Psoas muscle (tissue), 8 donors: ENCODE measurements around the gene WDR70. TPM values are rescaled to one million over a fixed set of nuclear protein-coding genes. Genes with fewer than 3 reads are reported as not detected.

Experiments
- ATAC-seq, 4 donors: fragments of 200-7000 bp; cut with Tn5 transposase; one replicate each; pipeline ENCODE4 v1.9.1; 2020; ENCODE audit warnings: moderate library complexity in 3 of 4, mild to moderate bottlenecking in 2 of 4
- DNase-seq, 2 donors: peaks; one replicate each; pipeline ENCODE4 v3.0.0-alpha.2; 2020
- H3K27ac ChIP-seq: fragments of 200-600 bp; one replicate; pipeline ENCODE4 v1.8.0; 2022
- H3K27me3 ChIP-seq, 3 donors: fragments of 200-600 bp in 1 of 3; one replicate each; pipeline versions ENCODE4 v1.6.1 to v1.8.0; 2013 to 2022; ENCODE audit warnings: low read length in 2 of 3, mild to moderate bottlenecking in 2 of 3, moderate library complexity in 1 of 3; ENCODE audit not compliant: insufficient read depth in 3 of 3
- H3K36me3 ChIP-seq, 2 donors: fragments of 200-600 bp in 1 of 2; one replicate each; pipeline versions ENCODE4 v1.6.1 to v1.8.0; 2013 to 2022; ENCODE audit warnings: low read depth in 1 of 2, mild to moderate bottlenecking in 1 of 2, moderate library complexity in 1 of 2; ENCODE audit not compliant: insufficient read depth in 1 of 2
- H3K4me1 ChIP-seq: fragments of 200-600 bp; one replicate; pipeline ENCODE4 v1.8.0; 2022
- H3K4me3 ChIP-seq: fragments of 200-600 bp; one replicate; pipeline ENCODE4 v1.8.0; 2022; ENCODE audit warnings: mild to moderate bottlenecking
- H3K9me3 ChIP-seq: fragments of 200-600 bp; one replicate; pipeline ENCODE4 v1.8.0; 2022
- WGBS, 3 donors: extraction: QIAGEN DNeasy Blood & Tissue Kit; methylation state at CpG; one replicate each; pipeline versions ENCODE4 v1.1.6 to v1.1.7; 2013; 5-methylcytosine and 5-hydroxymethylcytosine counted together
- intact Hi-C, 2 donors: fragments of 100-400 bp; cut with DNase I; formaldehyde crosslinking; loops; one replicate each; pipeline versions ENCODE4 v1.11.0 to v1.14.2; 2022
- polyA plus RNA-seq, 3 donors: library from polyadenylated mRNA; stranded (reverse); fragments of 200-250 nt; gene quantifications; one replicate each; pipeline ENCODE4 v1.2.3, GENCODE V29; 2013
- total RNA-seq, 4 donors: library from RNA; stranded (reverse); fragmentation: NEBNext Ultra II Directional in 2 of 4; extraction: Animal tissue kit (Norgen Biotek cat#: 25700) in 2 of 4; gene quantifications; one replicate each; pipeline versions ENCODE4 v1.2.1 to v1.2.4, GENCODE V29; 2021 to 2023
- TF ChIP-seq, protein P1 (sequence below): fragments of 200-600 bp; IDR thresholded peaks from one replicate; pipeline ENCODE4 v1.8.0; 2022; ENCODE audit warnings: antibody characterized with exemption
- donor health status: healthy with polysubstance abuse.
- donor health status: DM: no; HTN: no; CAD: no; lungs with moderate emphysema.
- donor health status: Bipolar disorder and iron deficiency.
- donor health status: healthy.
- donor health status: DM: yes; HTN: yes; CAD: no.
- donor health status: DM: no; HTN: no; CAD: no.
- donor health status: DM: no; HTN: no; CAD: no.
- donor health status: DM: yes; HTN: yes; CAD: no.

The WDR70 gene
- total and polyA plus RNA-seq, 7 donors, result 16.3 to 37.8 (median 26.0) TPM

DNA sequence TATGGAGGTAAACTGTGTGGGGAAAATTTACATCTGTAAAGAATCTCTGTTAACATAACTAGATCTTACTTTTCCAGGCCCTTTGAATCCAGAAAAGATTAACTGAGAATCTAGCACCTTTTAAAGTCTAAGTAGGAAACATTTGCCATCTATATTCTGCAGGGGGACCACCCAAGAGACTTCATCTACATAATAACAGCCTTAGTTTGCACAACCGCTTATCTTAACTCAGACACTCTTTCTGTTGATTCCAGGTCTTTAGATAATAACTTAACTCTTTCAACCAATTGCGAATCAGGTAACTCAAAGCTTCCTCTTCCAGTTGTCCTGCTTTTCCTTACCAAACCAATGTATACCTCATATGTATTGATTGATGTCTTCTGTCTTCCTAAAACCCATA lies 407.3 kb downstream of the WDR70 start:
- intact Hi-C loops, result no loop called here
- Histone ChIP-seq H3K4me3 (no peak overlapping the region), H3K4me1 (peaks cover 10% of the 10 kb centered on the region), H3K27me3 (no peaks in the 10 kb centered on the region), H3K36me3 (no peaks in the 10 kb centered on the region), H3K9me3 (no peaks in the 10 kb centered on the region), H3K27ac (no peak overlapping the region)
- ATAC-seq (no peak), DNase-seq (no peak)
- TF ChIP-seq, protein P1, sequence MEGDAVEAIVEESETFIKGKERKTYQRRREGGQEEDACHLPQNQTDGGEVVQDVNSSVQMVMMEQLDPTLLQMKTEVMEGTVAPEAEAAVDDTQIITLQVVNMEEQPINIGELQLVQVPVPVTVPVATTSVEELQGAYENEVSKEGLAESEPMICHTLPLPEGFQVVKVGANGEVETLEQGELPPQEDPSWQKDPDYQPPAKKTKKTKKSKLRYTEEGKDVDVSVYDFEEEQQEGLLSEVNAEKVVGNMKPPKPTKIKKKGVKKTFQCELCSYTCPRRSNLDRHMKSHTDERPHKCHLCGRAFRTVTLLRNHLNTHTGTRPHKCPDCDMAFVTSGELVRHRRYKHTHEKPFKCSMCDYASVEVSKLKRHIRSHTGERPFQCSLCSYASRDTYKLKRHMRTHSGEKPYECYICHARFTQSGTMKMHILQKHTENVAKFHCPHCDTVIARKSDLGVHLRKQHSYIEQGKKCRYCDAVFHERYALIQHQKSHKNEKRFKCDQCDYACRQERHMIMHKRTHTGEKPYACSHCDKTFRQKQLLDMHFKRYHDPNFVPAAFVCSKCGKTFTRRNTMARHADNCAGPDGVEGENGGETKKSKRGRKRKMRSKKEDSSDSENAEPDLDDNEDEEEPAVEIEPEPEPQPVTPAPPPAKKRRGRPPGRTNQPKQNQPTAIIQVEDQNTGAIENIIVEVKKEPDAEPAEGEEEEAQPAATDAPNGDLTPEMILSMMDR, result no peak
- WGBS, 3 donors, result 67 to 94% (median 93%) methylated on average over 2 of the region's 2 CpGs

GRCh38 chr5:37786862-37787519 lies 407.9 kb downstream of the WDR70 start:
- Histone ChIP-seq H3K4me3 (no peak overlapping the region), H3K27me3 (no peaks in the 10 kb centered on the region), H3K4me1 (peaks cover 10% of the 10 kb centered on the region), H3K9me3 (no peaks in the 10 kb centered on the region), H3K36me3 (no peaks in the 10 kb centered on the region), H3K27ac (no peak overlapping the region)
- intact Hi-C loops, result no loop called here
- no peak for DNase-seq
- TF ChIP-seq, protein P1, result no peak
- ATAC-seq, result no peak
- WGBS, 3 donors, result 81 to 88% (median 86%) methylated on average over 5 of the region's 5 CpGs

DNA sequence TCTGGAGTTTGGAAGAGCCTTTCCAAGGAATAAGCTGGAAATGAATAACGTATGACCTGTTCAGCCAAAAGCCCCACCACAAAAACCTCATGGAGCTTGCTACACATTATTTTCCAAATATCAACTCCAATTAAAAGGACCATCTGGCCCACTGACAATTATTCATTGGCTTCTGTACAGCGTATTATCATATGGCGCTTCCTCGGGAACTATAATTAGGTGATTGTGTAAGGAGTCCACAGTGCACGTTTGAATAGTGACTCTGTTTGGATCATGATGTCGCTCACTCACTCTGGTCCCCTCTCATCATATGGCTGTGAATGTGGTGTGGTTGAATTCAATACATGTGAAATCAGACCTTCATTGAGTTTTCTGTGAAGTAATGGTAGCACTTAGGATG lies 408.6 kb downstream of the WDR70 start:
- intact Hi-C loops, result no loop called here
- no peaks in the 10 kb centered on the region for H3K9me3 ChIP-seq
- no peak overlapping the region for H3K4me3 ChIP-seq
- no peak for DNase-seq
- H3K27me3 ChIP-seq, result no peaks in the 10 kb centered on the region
- H3K27ac ChIP-seq, result no peak overlapping the region
- H3K36me3 ChIP-seq, result no peaks in the 10 kb centered on the region
- TF ChIP-seq, protein P1, result no peak
- H3K4me1 ChIP-seq, result peaks cover 10% of the 10 kb centered on the region
- 55 to 70% (median 65%) methylated on average over 6 of the region's 6 CpGs for WGBS, 3 donors
- ATAC-seq, result peak in 1 of 4 donors; percentile 74

GRCh38 chr5:37789991-37790390 lies 410.9 kb downstream of the WDR70 start:
- ATAC-seq (peak in 1 of 4 donors; percentile 14), DNase-seq (no peak)
- 36 to 67% (median 43%) methylated on average over 2 of the region's 2 CpGs for WGBS, 3 donors
- no peak overlapping the region for H3K27ac ChIP-seq
- no peaks in the 10 kb centered on the region for H3K27me3 ChIP-seq
- no peak overlapping the region for H3K4me3 ChIP-seq
- intact Hi-C loops, result no loop called here
- TF ChIP-seq, protein P1, result no peak
- no peaks in the 10 kb centered on the region for H3K36me3 ChIP-seq
- H3K4me1 ChIP-seq, result peaks cover 10% of the 10 kb centered on the region
- no peaks in the 10 kb centered on the region for H3K9me3 ChIP-seq

- no peaks in the 10 kb centered on the region for H3K36me3 ChIP-seq
- TF ChIP-seq, protein P1, result no peak
- no peak for DNase-seq
- no peak for ATAC-seq
- H3K9me3 ChIP-seq, result peaks cover 7% of the 10 kb centered on the region
- peaks cover 10% of the 10 kb centered on the region for H3K4me1 ChIP-seq
- no peak overlapping the region for H3K27ac ChIP-seq
- H3K27me3 ChIP-seq, result no peaks in the 10 kb centered on the region
- intact Hi-C loops, result no loop called here
- WGBS, 3 donors, result 68 to 84% (median 73%) methylated on average over 2 of the region's 2 CpGs
- H3K4me3 ChIP-seq, result no peak overlapping the region
Measured at GRCh38 chr5:37791321-37791720, 412.2 kb downstream of the WDR70 start.
